HCT116 (cell line): ENCODE results near the gene KIF1A. TPM values are rescaled to one million over a fixed set of nuclear protein-coding genes. Genes with fewer than 3 reads are reported as not detected.

ENCODE experiments used
- ATAC-seq: fragments of 200-7000 bp; cut with Tn5 transposase; 2 replicates; pipeline ENCODE4 v1.9.1; 2020; ENCODE audit warnings: mild to moderate bottlenecking, moderate library complexity
- BruUV-seq: library from RNA; stranded (reverse); fragments of 400-500 nt; replicated peaks from 2 replicates; lab custom pipeline; 2021; lab: Mats Ljungman, UMichigan
- CTCF ChIA-PET: fragments of 300-600 bp; sonication (Branson Sonifier 250); formaldehyde crosslinking; loops from one replicate; lab custom pipeline; 2021; ENCODE audit warnings: antibody characterized with exemption; lab: Charles Lee
- POLR2A ChIA-PET: fragments of 300-600, 350-600 bp; sonication (Branson Sonifier 250); formaldehyde crosslinking; loops from one replicate; lab custom pipeline; 2021; ENCODE audit warnings: antibody characterized with exemption; lab: Charles Lee
- RAD21 ChIA-PET, 2 experiments: fragments of 300-600 bp; sonication (Branson Sonifier 250); formaldehyde crosslinking; loops; one replicate each; lab custom pipeline; 2023; ENCODE audit warnings: low total read pairs in 2 of 2; ENCODE audit not compliant: uncharacterized antibody in 2 of 2, unreplicated experiment in 2 of 2, low non-redundant PET in 1 of 2; lab: Charles Lee
- DNase-seq: peaks from one replicate; pipeline ENCODE4 v3.0.0-alpha.2; 2010; ENCODE audit warnings: low read depth, low spot score
- H2AFZ ChIP-seq: fragments of 200-600 bp; shearing (Covaris generic), sonication (generic); 2 replicates; pipeline ENCODE4 v1.6.1; 2017; ENCODE audit warnings: low read depth, mixed run types, mixed read lengths, antibody characterized with exemption, low read length; ENCODE audit not compliant: poor library complexity, severe bottlenecking
- H3K27ac ChIP-seq: 2 replicates; pipeline ENCODE4 v1.5.1; 2012; ENCODE audit warnings: low read depth, low read length
- H3K27me3 ChIP-seq: fragments of 200-600 bp; sonication (generic); 2 replicates; pipeline ENCODE4 v1.6.1; 2016; ENCODE audit warnings: mixed run types, low read length, mixed read lengths; ENCODE audit not compliant: insufficient read depth
- H3K36me3 ChIP-seq, 2 experiments: fragments of 200-500 bp in 1 of 2; fragments of 200-600 bp in 1 of 2; sonication (Bioruptor generic) in 1 of 2; sonication (generic) in 1 of 2; 2 replicates each; pipeline versions ENCODE4 v1.5.1 to v1.6.1; 2014 to 2016; ENCODE audit warnings: low read length in 2 of 2, inconsistent platforms in 1 of 2, mixed read lengths in 1 of 2, mixed run types in 1 of 2; ENCODE audit not compliant: insufficient read depth in 2 of 2, control insufficient read depth in 1 of 2
- H3K4me1 ChIP-seq, 2 experiments: fragments of 200-600 bp in 1 of 2; sonication (generic) in 1 of 2; 2 replicates each; pipeline versions ENCODE4 v1.5.1 to v1.6.1; 2012 to 2017; ENCODE audit warnings: low read length in 2 of 2, inconsistent platforms in 1 of 2, mild to moderate bottlenecking in 1 of 2, mixed read lengths in 1 of 2, mixed run types in 1 of 2, moderate library complexity in 1 of 2; ENCODE audit not compliant: insufficient read depth in 2 of 2, control insufficient read depth in 1 of 2
- H3K4me2 ChIP-seq: fragments of 200-600 bp; sonication (generic); 2 replicates; pipeline ENCODE4 v1.6.1; 2017; ENCODE audit warnings: mixed run types, low read length, mixed read lengths
- H3K4me3 ChIP-seq, 2 experiments: fragments of 200-600 bp in 1 of 2; sonication (generic) in 1 of 2; replicated peaks in 1 of 2; 2 replicates each; pipeline ENCODE4 v1.5.1; 2011 to 2016; ENCODE audit warnings: low read length in 2 of 2, control low read depth in 1 of 2, low read depth in 1 of 2, mild to moderate bottlenecking in 1 of 2, mixed read lengths in 1 of 2, mixed run types in 1 of 2
- H3K79me2 ChIP-seq: fragments of 200-600 bp; sonication (generic); 2 replicates; pipeline ENCODE4 v1.6.1; 2017; ENCODE audit warnings: mild to moderate bottlenecking, mixed run types, low read length, moderate library complexity, mixed read lengths; ENCODE audit not compliant: insufficient read depth
- H3K9ac ChIP-seq: fragments of 200-600 bp; sonication (generic); 2 replicates; pipeline ENCODE4 v1.6.1; 2016; ENCODE audit warnings: low read length, mixed read lengths
- H3K9me2 ChIP-seq: fragments of 200-600 bp; sonication (generic), shearing (Covaris generic); 2 replicates; pipeline ENCODE4 v1.6.1; 2017; ENCODE audit warnings: mixed run types, mild to moderate bottlenecking, moderate library complexity; ENCODE audit not compliant: insufficient read depth
- H3K9me3 ChIP-seq, 2 experiments: fragments of 200-500 bp in 1 of 2; fragments of 200-600 bp in 1 of 2; sonication (Bioruptor generic) in 1 of 2; sonication (generic) in 1 of 2; 2 replicates each; pipeline ENCODE4 v1.6.1; 2014 to 2017; ENCODE audit warnings: low read length in 2 of 2, mixed read lengths in 2 of 2, inconsistent platforms in 1 of 2, low read depth in 1 of 2, mild to moderate bottlenecking in 1 of 2, mixed run types in 1 of 2, moderate library complexity in 1 of 2; ENCODE audit not compliant: control insufficient read depth in 1 of 2, insufficient read depth in 1 of 2
- H4K20me1 ChIP-seq: fragments of 200-600 bp; sonication (generic), shearing (Covaris generic); 2 replicates; pipeline ENCODE4 v1.6.1; 2017; ENCODE audit warnings: mixed run types, mild to moderate bottlenecking, moderate library complexity; ENCODE audit not compliant: insufficient read depth
- CEBPB ChIP-seq: IDR thresholded peaks from 2 replicates; pipeline ENCODE4 v1.6.1; 2012; ENCODE audit warnings: low read depth
- EZH2 ChIP-seq: fragments of 200-600 bp; sonication (generic); IDR thresholded peaks from 2 replicates; pipeline ENCODE4 v1.6.1; 2017; ENCODE audit warnings: antibody characterized with exemption, mixed run types
- EZH2phosphoT487 ChIP-seq: fragments of 200-600 bp; IDR thresholded peaks from 2 replicates; pipeline ENCODE4 v1.6.1; 2018; ENCODE audit warnings: antibody characterized with exemption, borderline replicate concordance
- FOSL1 ChIP-seq: IDR thresholded peaks from 2 replicates; pipeline ENCODE4 v1.6.1; 2012; ENCODE audit warnings: low read depth
- JUND ChIP-seq: IDR thresholded peaks from 2 replicates; pipeline ENCODE4 v1.6.1; 2012
- MAX ChIP-seq: IDR thresholded peaks from 2 replicates; pipeline ENCODE4 v1.6.1; 2012
- RAD21 ChIP-seq: IDR thresholded peaks from 2 replicates; pipeline ENCODE4 v1.6.1; 2012; ENCODE audit warnings: low read depth, mild to moderate bottlenecking
- SIN3A ChIP-seq: IDR thresholded peaks from 2 replicates; pipeline ENCODE4 v1.6.1; 2012; ENCODE audit warnings: low read depth
- SP1 ChIP-seq: IDR thresholded peaks from 2 replicates; pipeline ENCODE4 v1.6.1; 2012; ENCODE audit warnings: low read depth
- SRF ChIP-seq: IDR thresholded peaks from 2 replicates; pipeline ENCODE4 v1.6.1; 2012; ENCODE audit warnings: low read depth
- TCF7L2 ChIP-seq: IDR thresholded peaks from 2 replicates; pipeline ENCODE4 v1.7.0; 2011; ENCODE audit warnings: borderline replicate concordance, inconsistent platforms; ENCODE audit not compliant: insufficient read depth, insufficient read length; ENCODE audit errors: extremely low read depth
- YY1 ChIP-seq: IDR thresholded peaks from 2 replicates; pipeline ENCODE4 v1.6.1; 2011; ENCODE audit warnings: low read length, low read depth, moderate library complexity, mild to moderate bottlenecking; ENCODE audit not compliant: insufficient replicate concordance; ENCODE audit errors: extremely low read depth
- ZFX ChIP-seq: fragments of 450-650 bp; IDR thresholded peaks from 2 replicates; pipeline ENCODE4 v1.6.1; 2017
- intact Hi-C: fragments of 100-400 bp; cut with micrococcal nuclease; formaldehyde crosslinking; loops from 2 replicates; pipeline ENCODE4 v1.10.0; 2022
- total RNA-seq: library from RNA; stranded (reverse); gene quantifications from one replicate; pipeline ENCODE4 v1.2.1, GENCODE V29; 2021; ENCODE audit not compliant: unreplicated experiment
- TF ChIP-seq, protein P1 (sequence below), 3 experiments: fragments of 200-600 bp in 1 of 3; sonication (generic) in 1 of 3; IDR thresholded peaks in 2 of 3; conservative IDR thresholded peaks in 1 of 3; 2 replicates each; pipeline ENCODE4 v1.5.1; 2012 to 2017; ENCODE audit warnings: low read depth in 2 of 3, low read length in 2 of 3, antibody characterized with exemption in 1 of 3, borderline replicate concordance in 1 of 3, control low read depth in 1 of 3, mild to moderate bottlenecking in 1 of 3, mixed read lengths in 1 of 3, mixed run types in 1 of 3, moderate library complexity in 1 of 3; ENCODE audit not compliant: insufficient read depth in 1 of 3

The KIF1A gene
- total RNA-seq, 1 experiment from 2014 or later, result 0.27 TPM

DNA sequence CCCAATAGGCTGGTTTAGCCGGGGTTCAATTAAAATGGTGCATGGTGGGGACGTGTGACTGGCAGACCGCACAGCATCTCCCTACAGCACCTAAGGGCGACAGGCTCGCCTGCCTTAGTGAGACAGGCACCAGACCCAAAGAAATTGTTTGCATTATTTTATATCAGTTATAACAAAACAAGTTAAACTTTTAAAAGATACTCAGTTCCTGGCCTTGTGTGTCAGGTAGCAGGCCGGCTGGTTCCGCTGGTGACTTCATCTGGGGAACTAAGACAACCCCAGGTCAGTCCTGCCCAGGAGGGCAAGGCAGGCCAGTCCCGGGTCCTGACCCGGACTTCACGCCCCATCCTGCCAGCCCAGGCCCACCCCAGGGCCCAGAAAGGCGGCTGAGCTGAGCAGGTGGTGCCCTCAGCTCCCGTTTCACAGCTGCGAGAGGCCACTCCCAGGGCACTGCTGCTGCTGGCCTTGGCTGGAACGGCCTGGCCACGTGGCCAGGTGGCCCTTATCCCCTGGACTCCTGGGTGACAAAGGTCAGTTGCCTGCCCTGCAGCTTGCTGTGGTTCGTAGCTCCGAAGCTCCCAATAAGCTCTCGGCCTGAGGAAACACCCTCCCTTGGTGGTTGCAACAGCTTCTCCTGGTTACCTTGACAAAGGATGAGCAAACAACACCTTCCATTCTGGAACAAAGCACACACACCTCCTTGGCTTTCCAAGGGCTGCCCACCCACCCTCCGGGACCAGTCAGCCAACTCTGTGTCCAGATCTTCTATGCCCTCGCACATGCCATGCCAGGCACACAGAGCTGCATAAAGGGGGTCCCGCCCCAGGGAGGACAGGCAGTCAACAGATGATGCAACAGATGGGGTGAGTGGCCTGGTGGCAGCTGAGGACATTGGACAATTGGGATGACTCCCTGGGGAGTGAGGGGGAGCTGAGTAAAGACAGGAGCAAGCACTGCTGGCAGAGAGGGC, 37.3 kb upstream of the KIF1A start (continued):
- no peak for TF ChIP-seq MAX
- TF ChIP-seq EZH2, result no peak
- no peak for TF ChIP-seq SIN3A
- TF ChIP-seq RAD21, result no peak
- TF ChIP-seq TCF7L2, result no peak
- TF ChIP-seq CEBPB, result no peak
- no peak for TF ChIP-seq YY1
- no peak for TF ChIP-seq ZFX
- TF ChIP-seq JUND, result no peak
- no peak for TF ChIP-seq FOSL1
- no peak for TF ChIP-seq EZH2phosphoT487
- TF ChIP-seq, all 23 proteins: peak for 0

DNA sequence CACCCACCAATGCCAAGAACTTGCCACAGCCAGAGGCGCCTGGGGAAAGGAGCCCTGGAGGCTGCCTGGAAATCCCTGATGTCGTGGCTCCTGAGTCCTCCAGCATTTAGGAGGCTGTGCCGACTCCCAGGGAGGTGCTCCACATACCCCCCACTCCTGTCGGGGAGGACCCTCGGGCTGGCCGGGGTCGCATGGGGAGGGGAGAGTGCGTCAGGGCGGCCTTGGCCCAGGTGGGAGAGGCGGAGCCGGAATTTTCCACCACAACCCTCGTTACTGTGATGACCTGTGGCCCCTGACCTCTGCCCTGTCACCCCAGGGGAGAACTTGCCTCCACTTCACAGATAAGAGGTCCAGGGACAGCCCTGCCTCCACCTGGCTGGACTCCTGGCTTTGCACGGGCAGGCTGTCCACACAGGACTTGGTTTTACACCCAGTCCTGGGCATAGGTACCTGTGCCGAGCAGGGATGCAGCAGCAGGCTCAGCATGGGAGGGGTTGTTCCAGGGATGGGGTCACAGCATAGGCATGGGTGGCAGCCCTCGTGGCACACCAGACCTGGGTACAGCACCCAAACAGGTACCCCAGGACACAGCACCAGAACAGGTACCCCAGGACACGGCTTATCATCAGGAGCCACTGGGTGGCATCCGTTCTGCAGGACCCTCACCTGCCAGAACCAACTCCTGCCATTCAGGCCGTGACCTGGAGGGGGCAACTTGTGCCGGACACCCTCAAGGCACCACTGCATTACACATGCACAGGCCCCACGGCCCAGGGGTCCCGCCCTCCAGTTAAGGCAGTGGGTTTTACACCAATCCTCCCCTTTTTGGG, 36.3 kb upstream of the KIF1A start:
- ChIA-PET POLR2A (no interaction called here), RAD21 (no interaction called here), CTCF (no interaction called here)
- Histone ChIP-seq H4K20me1 (no peaks in the 10 kb centered on the region), H3K27ac (no peak overlapping the region), H3K27me3 (no peaks in the 10 kb centered on the region), H3K4me1 (no peaks in the 10 kb centered on the region), H3K36me3 (no peaks in the 10 kb centered on the region), H3K4me3 (no peak overlapping the region), H3K9me2 (no peaks in the 10 kb centered on the region), H3K79me2 (no peaks in the 10 kb centered on the region), H3K4me2 (no peak overlapping the region), H2AFZ (no peak overlapping the region), H3K9me3 (no peaks in the 10 kb centered on the region; a peak in 2 of 4 replicates), H3K9ac (no peak overlapping the region)
- TF ChIP-seq EZH2, result no peak
- TF ChIP-seq, protein P1, sequence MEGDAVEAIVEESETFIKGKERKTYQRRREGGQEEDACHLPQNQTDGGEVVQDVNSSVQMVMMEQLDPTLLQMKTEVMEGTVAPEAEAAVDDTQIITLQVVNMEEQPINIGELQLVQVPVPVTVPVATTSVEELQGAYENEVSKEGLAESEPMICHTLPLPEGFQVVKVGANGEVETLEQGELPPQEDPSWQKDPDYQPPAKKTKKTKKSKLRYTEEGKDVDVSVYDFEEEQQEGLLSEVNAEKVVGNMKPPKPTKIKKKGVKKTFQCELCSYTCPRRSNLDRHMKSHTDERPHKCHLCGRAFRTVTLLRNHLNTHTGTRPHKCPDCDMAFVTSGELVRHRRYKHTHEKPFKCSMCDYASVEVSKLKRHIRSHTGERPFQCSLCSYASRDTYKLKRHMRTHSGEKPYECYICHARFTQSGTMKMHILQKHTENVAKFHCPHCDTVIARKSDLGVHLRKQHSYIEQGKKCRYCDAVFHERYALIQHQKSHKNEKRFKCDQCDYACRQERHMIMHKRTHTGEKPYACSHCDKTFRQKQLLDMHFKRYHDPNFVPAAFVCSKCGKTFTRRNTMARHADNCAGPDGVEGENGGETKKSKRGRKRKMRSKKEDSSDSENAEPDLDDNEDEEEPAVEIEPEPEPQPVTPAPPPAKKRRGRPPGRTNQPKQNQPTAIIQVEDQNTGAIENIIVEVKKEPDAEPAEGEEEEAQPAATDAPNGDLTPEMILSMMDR (IDR thresholded peaks at IDR 0.05 in 2 of 3, conservative IDR thresholded peaks at IDR 0.05 in 1 of 3; ENCODE audit: borderline replicate concordance in 1 of 3, insufficient read depth in 1 of 3, low read depth in 2 of 3, low read length in 2 of 3), result peak; percentile 39 to 81 (median 40)
- no peak for TF ChIP-seq SRF
- peak; percentile 52 for TF ChIP-seq RAD21
- no peak for TF ChIP-seq SP1
- intact Hi-C loops, result loop anchor here (10.0 kb wide), 1 partner anchor 218 kb away; no protein-coding TSS in a partner anchor
- ATAC-seq, result peak; percentile 90
- DNase-seq, result peak; percentile 10
- no TSS peak for BruUV-seq
